GM12865 (cell line): ENCODE measurements around the gene SPOCK2.

ENCODE experiments used
- DNase-seq: peaks from one replicate; pipeline ENCODE4 v3.0.0; 2010; ENCODE audit warnings: low read depth
- H3K4me3 ChIP-seq: 2 replicates; pipeline ENCODE4 v1.5.1; 2011; ENCODE audit warnings: mild to moderate bottlenecking, low read depth, low read length, control low read depth
- CTCF ChIP-seq: IDR thresholded peaks from 2 replicates; pipeline ENCODE4 v1.5.1; 2011; ENCODE audit warnings: low read length, control low read depth, low read depth, inconsistent platforms; ENCODE audit not compliant: insufficient read depth; ENCODE audit errors: missing control alignments

SPOCK2 gene

GRCh38 chr10:72107325-72108003 lies 19.1 kb upstream of the SPOCK2 start:
- no peak for TF ChIP-seq CTCF
- DNase-seq, result peak; percentile 24
- H3K4me3 ChIP-seq, result no peak overlapping the region

- no peak for DNase-seq
- H3K4me3 ChIP-seq, result no peak overlapping the region
- TF ChIP-seq CTCF, result no peak
These were observed 18.5 kb upstream of the SPOCK2 start for GRCh38 chr10:72106896-72107295.

GRCh38 chr10:72106154-72106849 lies 18.0 kb upstream of the SPOCK2 start:
- no peak overlapping the region for H3K4me3 ChIP-seq
- TF ChIP-seq CTCF, result no peak
- DNase-seq, result no peak

- DNase-seq, result no peak
- no peak for TF ChIP-seq CTCF
- no peak overlapping the region for H3K4me3 ChIP-seq
These were observed 17.4 kb upstream of the SPOCK2 start for GRCh38 chr10:72105710-72106109.

GRCh38 chr10:72105098-72105475 lies 16.7 kb upstream of the SPOCK2 start:
- no peak overlapping the region for H3K4me3 ChIP-seq
- no peak for DNase-seq
- no peak for TF ChIP-seq CTCF

GRCh38 chr10:72104472-72105097 lies 16.2 kb upstream of the SPOCK2 start:
- H3K4me3 ChIP-seq, result no peak overlapping the region
- TF ChIP-seq CTCF, result no peak
- DNase-seq, result no peak
